ENCODE measurements around the gene PBLD.

Gene PBLD

DNA sequence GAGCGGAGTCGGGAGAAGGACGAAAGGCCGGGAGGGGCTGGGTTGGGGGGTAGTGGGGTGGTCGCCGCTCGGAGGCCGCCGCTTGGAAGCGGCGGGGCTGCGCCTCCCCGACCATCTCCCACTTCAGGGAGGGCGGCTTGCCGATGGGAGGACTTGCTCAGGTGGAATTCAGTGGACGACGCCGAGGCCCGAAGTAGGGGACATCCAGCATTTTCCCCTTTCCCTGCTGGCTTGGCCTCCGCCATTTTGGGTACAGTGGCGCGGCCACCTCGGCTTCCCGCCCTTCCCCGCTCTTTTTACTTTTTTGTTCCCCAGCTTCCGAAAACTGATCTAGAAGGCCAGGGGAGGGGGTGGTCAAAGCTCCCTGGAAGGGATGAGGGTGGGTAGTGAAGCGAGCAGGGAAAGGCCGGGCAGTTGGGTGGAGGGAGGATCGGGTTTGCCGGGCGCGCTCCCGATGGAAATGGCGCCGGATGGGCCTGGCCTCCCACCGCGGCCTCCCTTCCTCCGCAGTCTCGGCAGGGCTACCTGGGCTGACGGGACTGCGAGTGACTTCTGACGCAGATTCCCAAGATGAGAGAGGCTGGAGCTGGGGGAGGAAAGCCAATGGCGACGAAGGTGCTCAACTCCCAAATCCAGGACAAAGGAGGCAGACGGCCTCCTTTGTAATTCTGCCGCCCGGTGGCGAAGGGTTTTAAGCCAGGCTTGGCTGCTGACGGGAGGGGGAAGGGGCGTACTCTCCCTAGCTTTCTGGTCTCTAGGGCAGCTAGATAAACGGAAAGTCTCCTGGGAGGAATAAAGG lies at the start of gene PBLD:
TSS of gene PBLD (minus strand) at position 670 of the 799 bp plus-strand sequence. CDS start 26,084 bp downstream, outside the sequence.
- TF ChIP-seq, protein P1, sequence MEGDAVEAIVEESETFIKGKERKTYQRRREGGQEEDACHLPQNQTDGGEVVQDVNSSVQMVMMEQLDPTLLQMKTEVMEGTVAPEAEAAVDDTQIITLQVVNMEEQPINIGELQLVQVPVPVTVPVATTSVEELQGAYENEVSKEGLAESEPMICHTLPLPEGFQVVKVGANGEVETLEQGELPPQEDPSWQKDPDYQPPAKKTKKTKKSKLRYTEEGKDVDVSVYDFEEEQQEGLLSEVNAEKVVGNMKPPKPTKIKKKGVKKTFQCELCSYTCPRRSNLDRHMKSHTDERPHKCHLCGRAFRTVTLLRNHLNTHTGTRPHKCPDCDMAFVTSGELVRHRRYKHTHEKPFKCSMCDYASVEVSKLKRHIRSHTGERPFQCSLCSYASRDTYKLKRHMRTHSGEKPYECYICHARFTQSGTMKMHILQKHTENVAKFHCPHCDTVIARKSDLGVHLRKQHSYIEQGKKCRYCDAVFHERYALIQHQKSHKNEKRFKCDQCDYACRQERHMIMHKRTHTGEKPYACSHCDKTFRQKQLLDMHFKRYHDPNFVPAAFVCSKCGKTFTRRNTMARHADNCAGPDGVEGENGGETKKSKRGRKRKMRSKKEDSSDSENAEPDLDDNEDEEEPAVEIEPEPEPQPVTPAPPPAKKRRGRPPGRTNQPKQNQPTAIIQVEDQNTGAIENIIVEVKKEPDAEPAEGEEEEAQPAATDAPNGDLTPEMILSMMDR (IDR thresholded peaks at IDR 0.05; ENCODE audit: low read length, missing control alignments), result peak; percentile 57
- H3K4me3 ChIP-seq (replicated peaks; ENCODE audit: low read depth, low read length), result peak within 1 kb of the TSS; percentile 87
- peak; percentile 86 for DNase-seq (ENCODE audit: low read depth)

DNA sequence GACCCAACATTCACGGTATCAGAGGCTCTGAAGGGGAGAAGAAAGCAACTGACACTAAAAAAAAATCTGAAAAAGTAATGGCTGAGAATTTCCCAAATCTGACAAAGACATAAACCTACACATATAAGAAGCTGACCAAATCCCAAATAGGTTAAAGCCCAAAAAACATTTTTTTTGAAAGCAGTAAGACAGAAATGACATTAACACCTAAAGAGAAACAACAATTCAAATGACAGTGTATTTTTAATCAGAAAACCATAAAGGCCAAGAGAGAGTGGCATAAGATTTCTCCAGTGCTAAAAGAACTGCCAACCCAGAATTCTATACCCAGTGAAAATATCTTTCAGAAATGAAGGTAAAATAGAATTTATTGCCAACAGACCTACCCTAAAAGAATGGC lies 38.9 kb upstream of the PBLD start:
- TF ChIP-seq, protein P1 (IDR thresholded peaks at IDR 0.05; ENCODE audit: low read length, missing control alignments), result no peak
- no peak for DNase-seq (ENCODE audit: low read depth)
- H3K4me3 ChIP-seq (replicated peaks; ENCODE audit: low read depth, low read length), result no peak overlapping the region

- TF ChIP-seq, protein P1 (IDR thresholded peaks at IDR 0.05; ENCODE audit: low read length, missing control alignments), result no peak
- DNase-seq (ENCODE audit: low read depth), result peak; percentile 13
- H3K4me3 ChIP-seq (replicated peaks; ENCODE audit: low read depth, low read length), result no peak overlapping the region
Observed at GRCh38 chr10:68367121-68367520, 34.4 kb upstream of the PBLD start.

- H3K4me3 ChIP-seq (replicated peaks; ENCODE audit: low read depth, low read length), result no peak overlapping the region
- no peak for DNase-seq (ENCODE audit: low read depth)
- TF ChIP-seq, protein P1 (IDR thresholded peaks at IDR 0.05; ENCODE audit: low read length, missing control alignments), result no peak
Observed at GRCh38 chr10:68366600-68366999, 33.9 kb upstream of the PBLD start.

GRCh38 chr10:68365611-68366010 lies 32.9 kb upstream of the PBLD start:
- DNase-seq (ENCODE audit: low read depth), result no peak
- H3K4me3 ChIP-seq (replicated peaks; ENCODE audit: low read depth, low read length), result no peak overlapping the region
- TF ChIP-seq, protein P1 (IDR thresholded peaks at IDR 0.05; ENCODE audit: low read length, missing control alignments), result no peak

GRCh38 chr10:68364101-68364886 lies 31.6 kb upstream of the PBLD start:
- TF ChIP-seq, protein P1 (IDR thresholded peaks at IDR 0.05; ENCODE audit: low read length, missing control alignments), result no peak
- DNase-seq (ENCODE audit: low read depth), result no peak

More at GRCh38 chr10:68364101-68364886, 31.6 kb upstream of the PBLD start:
- H3K4me3 ChIP-seq (replicated peaks; ENCODE audit: low read depth, low read length), result no peak overlapping the region

Data from fibroblast of pulmonary artery (primary cell).